GM12878 (cell line): ENCODE results near the gene ZNF621. TPM values are rescaled to one million over a fixed set of nuclear protein-coding genes. Genes with fewer than 3 reads are reported as not detected.

ENCODE experiments used
- ATAC-seq: fragments of 200-7000 bp; cut with Tn5 transposase; 3 replicates; pipeline ENCODE4 v1.9.1; 2020; ENCODE audit warnings: mild to moderate bottlenecking, moderate library complexity
- BruUV-seq: library from RNA; stranded (reverse); fragments of 400-500 nt; replicated peaks from 2 replicates; lab custom pipeline; 2021; lab: Mats Ljungman, UMichigan
- CTCF ChIA-PET: fragments of 300-600 bp; sonication (Branson Sonifier 250); formaldehyde crosslinking; extraction: SDS; loops from one replicate; lab custom pipeline; 2021; ENCODE audit warnings: inconsistent platforms; lab: Yijun Ruan, JAX
- POLR2A ChIA-PET: fragments of 350-600 bp; formaldehyde crosslinking; extraction: SDS; loops from one replicate; lab custom pipeline; 2021; ENCODE audit warnings: inconsistent platforms; lab: Charles Lee
- RAD21 ChIA-PET: fragments of 300-600 bp; sonication (Branson Sonifier 250); formaldehyde crosslinking; loops from one replicate; lab custom pipeline; 2023; ENCODE audit warnings: antibody characterized with exemption; ENCODE audit not compliant: unreplicated experiment; lab: Charles Lee
- SMC1A ChIA-PET: fragments of 300-600 bp; sonication (Branson Sonifier 250); formaldehyde crosslinking; loops from one replicate; lab custom pipeline; 2023; ENCODE audit not compliant: unreplicated experiment, uncharacterized antibody; lab: Charles Lee
- DNase-seq: peaks from one replicate; pipeline ENCODE4 v3.0.0-alpha.2; 2011; ENCODE audit warnings: low read depth, low spot score
- FAIRE-seq: peaks from 3 replicates; lab custom pipeline; 2011; peaks lifted over from hg19 to GRCh38; lab: Jason Lieb, UNC
- H2AFZ ChIP-seq: 2 replicates; pipeline ENCODE4 v1.6.0; 2011; ENCODE audit warnings: low read depth, low read length, control low read depth; ENCODE audit not compliant: control insufficient read depth
- H3K27ac ChIP-seq: 2 replicates; pipeline ENCODE4 v1.5.1; 2011; ENCODE audit warnings: control low read depth; ENCODE audit not compliant: control insufficient read depth, insufficient read depth
- H3K27me3 ChIP-seq, 2 experiments: replicated peaks in 1 of 2; 2 replicates each; pipeline versions ENCODE4 v1.6.0 to v1.6.1; 2011; ENCODE audit warnings: low read length in 1 of 2; ENCODE audit not compliant: control insufficient read depth in 2 of 2, insufficient read depth in 2 of 2
- H3K36me3 ChIP-seq, 2 experiments: 2 replicates each; pipeline ENCODE4 v1.5.1; 2011; ENCODE audit warnings: low read length in 1 of 2; ENCODE audit not compliant: control insufficient read depth in 2 of 2, insufficient read depth in 2 of 2
- H3K4me1 ChIP-seq: 2 replicates; pipeline ENCODE4 v1.6.1; 2011; ENCODE audit warnings: mild to moderate bottlenecking, low read length, moderate library complexity, mixed read lengths; ENCODE audit not compliant: control insufficient read depth, insufficient read depth
- H3K4me2 ChIP-seq: 2 replicates; pipeline ENCODE4 v1.6.0; 2011; ENCODE audit warnings: control low read depth; ENCODE audit not compliant: control insufficient read depth, insufficient read depth
- H3K4me3 ChIP-seq: fragments of 200-600 bp; sonication (generic); 2 replicates; pipeline ENCODE4 v1.5.1; 2016
- H3K79me2 ChIP-seq: 2 replicates; pipeline ENCODE4 v1.6.0; 2011; ENCODE audit warnings: low read length; ENCODE audit not compliant: control insufficient read depth, insufficient read depth
- H3K9ac ChIP-seq: 2 replicates; pipeline ENCODE4 v1.8.0; 2011; ENCODE audit warnings: low read length, control low read depth, mixed read lengths; ENCODE audit not compliant: control insufficient read depth, insufficient read depth
- H3K9me3 ChIP-seq: replicated peaks from 3 replicates; pipeline ENCODE4 v1.5.1; 2011; ENCODE audit warnings: mild to moderate bottlenecking, low read length; ENCODE audit not compliant: control insufficient read depth, insufficient read depth
- H4K20me1 ChIP-seq: 2 replicates; pipeline ENCODE4 v1.6.0; 2011; ENCODE audit not compliant: control insufficient read depth, insufficient read depth
- BHLHE40 ChIP-seq, 2 experiments: fragments of 450-650 bp in 1 of 2; IDR thresholded peaks; 2 replicates each; pipeline ENCODE4 v1.6.1; 2011 to 2017; ENCODE audit warnings: low read depth in 2 of 2, borderline replicate concordance in 1 of 2, improper control_type of control experiment in 1 of 2, low read length in 1 of 2, mild to moderate bottlenecking in 1 of 2
- CBFB ChIP-seq: IDR thresholded peaks from 2 replicates; pipeline ENCODE4 v1.6.1; 2016; ENCODE audit warnings: antibody characterized with exemption, low read depth
- CEBPB ChIP-seq, 2 experiments: fragments of 150-350 bp in 1 of 2; IDR thresholded peaks; 2 replicates each; pipeline ENCODE4 v1.6.1; 2012 to 2014; ENCODE audit warnings: low read depth in 2 of 2, low read length in 2 of 2, borderline replicate concordance in 1 of 2, inconsistent platforms in 1 of 2
- JUNB ChIP-seq: IDR thresholded peaks from 2 replicates; pipeline ENCODE4 v1.6.1; 2016; ENCODE audit warnings: antibody characterized with exemption, mild to moderate bottlenecking
- MEF2A ChIP-seq: IDR thresholded peaks from 2 replicates; pipeline ENCODE4 v1.6.1; 2011; ENCODE audit warnings: low read depth, mild to moderate bottlenecking, low read length, moderate library complexity; ENCODE audit not compliant: insufficient read depth
- RB1 ChIP-seq: fragments of 450-650 bp; formaldehyde crosslinking; IDR thresholded peaks from 2 replicates; pipeline ENCODE4 v1.6.1; 2017; ENCODE audit warnings: mild to moderate bottlenecking, borderline replicate concordance
- SP1 ChIP-seq: IDR thresholded peaks from one replicate; pipeline ENCODE4 v1.6.1; 2011; ENCODE audit warnings: low read depth, low read length
- ZNF24 ChIP-seq: fragments of 450-650 bp; IDR thresholded peaks from 2 replicates; pipeline ENCODE4 v1.6.1; 2017; ENCODE audit warnings: antibody characterized with exemption, mild to moderate bottlenecking
- ZNF622 ChIP-seq: fragments of 450-650 bp; IDR thresholded peaks from 2 replicates; pipeline ENCODE4 v1.6.1; 2017; ENCODE audit warnings: mild to moderate bottlenecking, inconsistent platforms
- ZZZ3 ChIP-seq: IDR thresholded peaks from 2 replicates; pipeline ENCODE4 v1.6.1; 2011; ENCODE audit warnings: low read depth; ENCODE audit not compliant: control insufficient read depth, insufficient read length
- WGBS: methylation state at CpG from one replicate; pipeline ENCODE4 v1.1.6; 2016; ENCODE audit warnings: low lambda C conversion rate; ENCODE audit not compliant: insufficient replicate concordance, insufficient coverage; ENCODE audit errors: missing lambda C conversion rate; 5-methylcytosine and 5-hydroxymethylcytosine counted together
- in situ Hi-C: fragments of 300-500 bp; cut with MboI; formaldehyde crosslinking; loops from 9 replicates; pipeline ENCODE4 v1.14.3; 2018; ENCODE audit warnings: mixed read lengths
- intact Hi-C: fragments of 100-400 bp; cut with micrococcal nuclease; formaldehyde crosslinking; loops from one replicate; pipeline ENCODE4 v1.14.2; 2022; ENCODE audit not compliant: unreplicated experiment
- polyA plus RNA-seq, 11 experiments: library from polyadenylated mRNA; depleted of rRNA in 4 of 11; unstranded in 6 of 11; stranded (reverse) in 5 of 11; fragments of >200 nt; fragmentation: Nextera tagmentation in 4 of 11; fragmentation: Illumina TruSeq in 1 of 11; extraction: Ambion mirVana in 4 of 11; extraction: Trizol in 1 of 11; gene quantifications; 1 replicate in 1 of 11; 2 replicates in 10 of 11; pipeline versions ENCODE4 v1.2.1 to v1.2.3, GENCODE V29; 2011 to 2016; ENCODE audit warnings: inconsistent platforms in 2 of 11, missing spikeins in 2 of 11, low read depth in 1 of 11
- total RNA-seq, 4 experiments: library from RNA; depleted of rRNA in 3 of 4; stranded (reverse); fragments of >200 nt in 3 of 4; fragmentation: Illumina TruSeq in 1 of 4; extraction: Trizol in 1 of 4; gene quantifications; 2 replicates each; pipeline versions ENCODE4 v1.2.1 to v1.2.3, GENCODE V29; 2013 to 2021
- TF ChIP-seq, protein P1 (sequence below): IDR thresholded peaks from 2 replicates; pipeline ENCODE4 v1.6.1; 2012; ENCODE audit warnings: low read depth, low read length, improper control_type of control experiment
- TF ChIP-seq, protein P2 (sequence below): IDR thresholded peaks from 2 replicates; pipeline ENCODE4 v1.6.1; 2012; ENCODE audit warnings: low read length, inconsistent platforms
- TF ChIP-seq, protein P3 (sequence below): fragments of 150-350 bp; IDR thresholded peaks from 2 replicates; pipeline ENCODE4 v1.6.1; 2016; ENCODE audit warnings: low read depth, low read length

ZNF621 gene
- total and polyA plus RNA-seq, 10 of the 15 experiments (the other 5 are each of a cell fraction or from before 2014, with no cell fraction given), result 2.9 to 26.3 (median 11.9) TPM

DNA sequence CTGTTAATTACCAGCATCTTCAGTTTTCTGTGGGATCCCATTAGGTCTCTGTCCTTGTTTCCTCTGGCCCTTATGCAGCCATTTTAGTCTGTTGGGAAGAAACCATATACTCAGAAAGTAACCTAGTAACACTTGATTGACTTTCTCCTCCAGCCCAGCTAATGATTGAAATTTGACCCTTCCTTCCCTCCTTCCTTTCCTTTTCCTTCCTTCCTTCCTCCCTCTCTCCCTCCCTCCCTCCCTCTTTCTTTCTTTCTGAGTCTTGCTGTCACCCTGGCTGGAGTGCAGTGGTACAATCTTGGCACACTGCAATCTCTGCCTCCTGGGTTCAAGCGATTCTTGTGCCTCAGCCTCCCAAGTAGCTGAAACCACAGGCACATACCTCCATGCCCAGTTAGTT is 24.8 kb upstream of the ZNF621 start:
- Histone ChIP-seq H3K9ac (no peak overlapping the region), H3K36me3 (no peaks in the 10 kb centered on the region), H3K27me3 (no peaks in the 10 kb centered on the region), H3K4me1 (no peaks in the 10 kb centered on the region), H4K20me1 (no peaks in the 10 kb centered on the region), H3K79me2 (no peaks in the 10 kb centered on the region), H3K4me3 (no peak overlapping the region), H3K27ac (no peak overlapping the region), H2AFZ (no peak overlapping the region), H3K4me2 (no peak overlapping the region), H3K9me3 (no peaks in the 10 kb centered on the region)
- 100% methylated on average over 1 of the region's 1 CpG for WGBS
- no peak for TF ChIP-seq CEBPB (IDR thresholded peaks at IDR 0.05; ENCODE audit: borderline replicate concordance in 1 of 2, low read depth in 2 of 2, low read length in 2 of 2)
- TF ChIP-seq ZZZ3, result no peak
- TF ChIP-seq, protein P1, sequence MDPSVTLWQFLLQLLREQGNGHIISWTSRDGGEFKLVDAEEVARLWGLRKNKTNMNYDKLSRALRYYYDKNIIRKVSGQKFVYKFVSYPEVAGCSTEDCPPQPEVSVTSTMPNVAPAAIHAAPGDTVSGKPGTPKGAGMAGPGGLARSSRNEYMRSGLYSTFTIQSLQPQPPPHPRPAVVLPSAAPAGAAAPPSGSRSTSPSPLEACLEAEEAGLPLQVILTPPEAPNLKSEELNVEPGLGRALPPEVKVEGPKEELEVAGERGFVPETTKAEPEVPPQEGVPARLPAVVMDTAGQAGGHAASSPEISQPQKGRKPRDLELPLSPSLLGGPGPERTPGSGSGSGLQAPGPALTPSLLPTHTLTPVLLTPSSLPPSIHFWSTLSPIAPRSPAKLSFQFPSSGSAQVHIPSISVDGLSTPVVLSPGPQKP, result no peak
- no peak for TF ChIP-seq JUNB
- FAIRE-seq (no peak), ATAC-seq (no peak), DNase-seq (no peak)
- in situ Hi-C loops (no loop called here), intact Hi-C loops (no loop called here)
- ChIA-PET SMC1A (interaction anchor here (1.0 kb wide), 1 partner anchor 19 kb away, joined by 3 read pairs; no protein-coding TSS in a partner anchor), RAD21 (no interaction called here), CTCF (no interaction called here), POLR2A (no interaction called here)
- BruUV-seq, result no TSS peak

DNA sequence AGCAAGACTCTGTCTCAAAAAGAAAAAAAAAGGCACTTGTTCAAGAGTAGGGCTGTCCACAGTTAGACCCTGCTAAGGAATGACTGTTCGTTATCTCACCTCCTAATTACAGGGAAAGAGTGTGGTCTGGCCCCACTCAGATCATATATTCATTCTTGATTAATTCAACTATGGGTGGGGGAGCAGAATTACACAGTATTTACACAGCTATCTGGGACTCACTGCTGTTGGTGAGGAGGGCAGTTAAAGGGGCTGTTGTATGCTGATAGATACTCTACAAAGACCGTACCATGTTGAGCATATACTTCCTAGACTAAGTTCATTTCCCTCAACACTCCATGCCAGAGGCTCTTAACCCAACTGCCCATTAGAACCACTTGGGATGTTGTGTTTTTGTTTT is 22.7 kb upstream of the ZNF621 start:
- no TSS peak for BruUV-seq
- Histone ChIP-seq H3K9me3 (no peaks in the 10 kb centered on the region), H3K36me3 (no peaks in the 10 kb centered on the region), H3K79me2 (no peaks in the 10 kb centered on the region), H2AFZ (no peak overlapping the region), H3K27me3 (no peaks in the 10 kb centered on the region), H3K9ac (no peak overlapping the region), H3K4me2 (no peak overlapping the region), H4K20me1 (no peaks in the 10 kb centered on the region), H3K4me3 (no peak overlapping the region), H3K4me1 (peaks cover 5% of the 10 kb centered on the region; the same call in 1 of the 2 replicates), H3K27ac (no peak overlapping the region)
- DNase-seq (no peak), ATAC-seq (no peak), FAIRE-seq (no peak)
- ChIA-PET POLR2A (no interaction called here), SMC1A (no interaction called here), CTCF (no interaction called here), RAD21 (no interaction called here)
- in situ Hi-C loops, result no loop called here
- intact Hi-C loops, result no loop called here
- WGBS, result 67% methylated on average over 2 of the region's 2 CpGs
- TF ChIP-seq ZNF622, result no peak
- no peak for TF ChIP-seq SP1
- no peak for TF ChIP-seq MEF2A
- TF ChIP-seq, protein P2, sequence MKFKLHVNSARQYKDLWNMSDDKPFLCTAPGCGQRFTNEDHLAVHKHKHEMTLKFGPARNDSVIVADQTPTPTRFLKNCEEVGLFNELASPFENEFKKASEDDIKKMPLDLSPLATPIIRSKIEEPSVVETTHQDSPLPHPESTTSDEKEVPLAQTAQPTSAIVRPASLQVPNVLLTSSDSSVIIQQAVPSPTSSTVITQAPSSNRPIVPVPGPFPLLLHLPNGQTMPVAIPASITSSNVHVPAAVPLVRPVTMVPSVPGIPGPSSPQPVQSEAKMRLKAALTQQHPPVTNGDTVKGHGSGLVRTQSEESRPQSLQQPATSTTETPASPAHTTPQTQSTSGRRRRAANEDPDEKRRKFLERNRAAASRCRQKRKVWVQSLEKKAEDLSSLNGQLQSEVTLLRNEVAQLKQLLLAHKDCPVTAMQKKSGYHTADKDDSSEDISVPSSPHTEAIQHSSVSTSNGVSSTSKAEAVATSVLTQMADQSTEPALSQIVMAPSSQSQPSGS, result no peak
- TF ChIP-seq, protein P3, sequence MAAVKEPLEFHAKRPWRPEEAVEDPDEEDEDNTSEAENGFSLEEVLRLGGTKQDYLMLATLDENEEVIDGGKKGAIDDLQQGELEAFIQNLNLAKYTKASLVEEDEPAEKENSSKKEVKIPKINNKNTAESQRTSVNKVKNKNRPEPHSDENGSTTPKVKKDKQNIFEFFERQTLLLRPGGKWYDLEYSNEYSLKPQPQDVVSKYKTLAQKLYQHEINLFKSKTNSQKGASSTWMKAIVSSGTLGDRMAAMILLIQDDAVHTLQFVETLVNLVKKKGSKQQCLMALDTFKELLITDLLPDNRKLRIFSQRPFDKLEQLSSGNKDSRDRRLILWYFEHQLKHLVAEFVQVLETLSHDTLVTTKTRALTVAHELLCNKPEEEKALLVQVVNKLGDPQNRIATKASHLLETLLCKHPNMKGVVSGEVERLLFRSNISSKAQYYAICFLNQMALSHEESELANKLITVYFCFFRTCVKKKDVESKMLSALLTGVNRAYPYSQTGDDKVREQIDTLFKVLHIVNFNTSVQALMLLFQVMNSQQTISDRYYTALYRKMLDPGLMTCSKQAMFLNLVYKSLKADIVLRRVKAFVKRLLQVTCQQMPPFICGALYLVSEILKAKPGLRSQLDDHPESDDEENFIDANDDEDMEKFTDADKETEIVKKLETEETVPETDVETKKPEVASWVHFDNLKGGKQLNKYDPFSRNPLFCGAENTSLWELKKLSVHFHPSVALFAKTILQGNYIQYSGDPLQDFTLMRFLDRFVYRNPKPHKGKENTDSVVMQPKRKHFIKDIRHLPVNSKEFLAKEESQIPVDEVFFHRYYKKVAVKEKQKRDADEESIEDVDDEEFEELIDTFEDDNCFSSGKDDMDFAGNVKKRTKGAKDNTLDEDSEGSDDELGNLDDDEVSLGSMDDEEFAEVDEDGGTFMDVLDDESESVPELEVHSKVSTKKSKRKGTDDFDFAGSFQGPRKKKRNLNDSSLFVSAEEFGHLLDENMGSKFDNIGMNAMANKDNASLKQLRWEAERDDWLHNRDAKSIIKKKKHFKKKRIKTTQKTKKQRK, result no peak
- TF ChIP-seq CBFB, result no peak
- TF ChIP-seq BHLHE40 (IDR thresholded peaks at IDR 0.05; ENCODE audit: borderline replicate concordance in 1 of 2, low read depth in 2 of 2, low read length in 1 of 2), result no peak
- no peak for TF ChIP-seq ZNF24
- TF ChIP-seq RB1, result no peak
